BE2C (cell line): ENCODE results near the gene JAK1.

Source experiments
- DNase-seq: peaks from one replicate; pipeline ENCODE4 v3.0.0-alpha.2; 2020
- H3K27me3 ChIP-seq: fragments of 250-450 bp; sonication (Bioruptor Pico); 2 replicates; pipeline ENCODE4 v1.5.1; 2020; ENCODE audit warnings: mild to moderate bottlenecking
- H3K36me3 ChIP-seq: fragments of 250-450 bp; sonication (Bioruptor Pico); 2 replicates; pipeline ENCODE4 v1.5.1; 2020; ENCODE audit warnings: mild to moderate bottlenecking
- H3K4me1 ChIP-seq: fragments of 250-450 bp; sonication (Bioruptor Pico); 2 replicates; pipeline ENCODE4 v1.5.1; 2020
- H3K4me3 ChIP-seq: 2 replicates; pipeline ENCODE4 v1.5.1; 2011; ENCODE audit warnings: low read depth, low read length
- H3K9me3 ChIP-seq: fragments of 250-450 bp; sonication (Bioruptor Pico); 2 replicates; pipeline ENCODE4 v1.5.1; 2020
- CTCF ChIP-seq: IDR thresholded peaks from 2 replicates; pipeline ENCODE4 v1.5.1; 2012; ENCODE audit warnings: mild to moderate bottlenecking, low read depth, low read length

JAK1 gene

GRCh38 chr1:64854674-64855073 lies 111.7 kb downstream of the JAK1 start:
- Histone ChIP-seq H3K9me3 (no peaks in the 10 kb centered on the region), H3K27me3 (no peaks in the 10 kb centered on the region), H3K36me3 (no peaks in the 10 kb centered on the region), H3K4me3 (no peak overlapping the region), H3K4me1 (no peaks in the 10 kb centered on the region)
- no peak for TF ChIP-seq CTCF
- DNase-seq = no peak

GRCh38 chr1:64851664-64852063 lies 114.7 kb downstream of the JAK1 start:
- Histone ChIP-seq H3K4me3 (no peak overlapping the region), H3K27me3 (no peaks in the 10 kb centered on the region), H3K9me3 (no peaks in the 10 kb centered on the region), H3K36me3 (no peaks in the 10 kb centered on the region), H3K4me1 (no peaks in the 10 kb centered on the region)
- TF ChIP-seq CTCF = no peak
- DNase-seq = no peak

GRCh38 chr1:64850846-64851245 lies 115.5 kb downstream of the JAK1 start:
- Histone ChIP-seq H3K4me3 (no peak overlapping the region), H3K4me1 (no peaks in the 10 kb centered on the region), H3K9me3 (no peaks in the 10 kb centered on the region), H3K36me3 (no peaks in the 10 kb centered on the region), H3K27me3 (no peaks in the 10 kb centered on the region)
- TF ChIP-seq CTCF = no peak
- DNase-seq = no peak

- H3K9me3 ChIP-seq = no peaks in the 10 kb centered on the region
- no peaks in the 10 kb centered on the region for H3K4me1 ChIP-seq
- TF ChIP-seq CTCF = no peak
- H3K36me3 ChIP-seq = no peaks in the 10 kb centered on the region
- no peaks in the 10 kb centered on the region for H3K27me3 ChIP-seq
- H3K4me3 ChIP-seq = no peak overlapping the region
- DNase-seq = no peak
These were observed 116.4 kb downstream of the JAK1 start for GRCh38 chr1:64849942-64850341.

GRCh38 chr1:64848803-64849202 lies 117.5 kb downstream of the JAK1 start:
- no peaks in the 10 kb centered on the region for H3K36me3 ChIP-seq

GRCh38 chr1:64848136-64848535 lies 118.2 kb downstream of the JAK1 start:
- Histone ChIP-seq H3K4me1 (no peaks in the 10 kb centered on the region), H3K36me3 (no peaks in the 10 kb centered on the region), H3K27me3 (no peaks in the 10 kb centered on the region), H3K9me3 (no peaks in the 10 kb centered on the region), H3K4me3 (no peak overlapping the region)
- no peak for TF ChIP-seq CTCF
- no peak for DNase-seq

More at GRCh38 chr1:64848803-64849202, 117.5 kb downstream of the JAK1 start:
- no peaks in the 10 kb centered on the region for H3K4me1 ChIP-seq
- no peaks in the 10 kb centered on the region for H3K27me3 ChIP-seq
- H3K9me3 ChIP-seq = no peaks in the 10 kb centered on the region
- TF ChIP-seq CTCF = no peak
- no peak for DNase-seq
- no peak overlapping the region for H3K4me3 ChIP-seq
